ENCODE data around the gene HKDC1. TPM values are rescaled to one million over a fixed set of nuclear protein-coding genes. Genes with fewer than 3 reads are reported as not detected.

The HKDC1 gene
- total RNA-seq, 4 donors from 2014 or later = 26.8 to 39.6 (median 28.0) TPM; not detected in 1

DNA sequence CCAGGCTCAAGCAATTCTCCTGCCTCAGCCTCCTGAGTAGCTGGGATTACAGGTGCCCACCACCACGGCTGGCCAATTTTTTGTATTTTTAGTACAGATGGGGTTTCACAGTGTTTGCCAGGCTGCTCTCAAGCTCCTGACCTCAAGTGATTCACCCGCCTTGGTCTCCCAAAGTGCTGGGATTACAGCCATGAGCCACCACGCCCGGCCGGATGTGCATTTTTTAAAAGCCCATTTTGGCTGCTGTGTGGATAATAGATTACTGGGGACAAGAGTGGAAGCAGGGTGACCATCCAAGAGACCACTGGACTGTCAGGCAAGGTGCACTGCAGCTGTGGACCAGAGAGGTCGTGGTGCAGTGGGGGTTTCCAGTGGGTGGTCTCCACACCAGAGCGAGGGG, 21.4 kb downstream of the HKDC1 start:
- peaks cover 0 to 12% (median 0%) of the 10 kb centered on the region in 4 donors for H3K4me1 ChIP-seq
- no peaks in the 10 kb centered on the region for H3K9me3 ChIP-seq
- intact Hi-C loops (cut with DNase I; ENCODE audit: low total_unique reads) (no loop called here), in situ Hi-C loops (cut with MboI; ENCODE audit: low pct_ligation_motif_present in 1 of 4, low pct_unique_long_range_greater_than_20kb in 1 of 4, low sequenced_read_pairs in 3 of 4) (loop anchor here in 2 of 4 donors (25.0 kb wide), 2 partner anchors 271 to 396 kb away; partner anchors contain the start of gene FAM241B (in 1 of the 2))
- H3K27ac ChIP-seq = no peak overlapping the region
- no peak for TF ChIP-seq CTCF (IDR thresholded peaks at IDR 0.05)
- no peak for TF ChIP-seq POLR2A (IDR thresholded peaks at IDR 0.05)
- no peak for TF ChIP-seq POLR2AphosphoS5 (IDR thresholded peaks at IDR 0.05)
- TF ChIP-seq EP300 (IDR thresholded peaks at IDR 0.05; ENCODE audit: low read depth) = no peak
- no peak for DNase-seq
- no peak overlapping the region for H3K4me3 ChIP-seq
- H3K27me3 ChIP-seq = no peaks in the 10 kb centered on the region
- H3K36me3 ChIP-seq = no peaks in the 10 kb centered on the region
- 59 to 79% methylated on average over 2 to 7 of the region's 7 CpGs for WGBS, 2 donors (ENCODE audit: low coverage in 1 of 2)

GRCh38 chr10:69242040-69242851, 22.1 kb downstream of the HKDC1 start:
- H3K9me3 ChIP-seq = no peaks in the 10 kb centered on the region
- H3K36me3 ChIP-seq = no peaks in the 10 kb centered on the region
- 78 to 87% methylated on average over 2 to 11 of the region's 11 CpGs for WGBS, 2 donors (ENCODE audit: low coverage in 1 of 2)
- no peak overlapping the region for H3K27ac ChIP-seq
- TF ChIP-seq CTCF (IDR thresholded peaks at IDR 0.05) (no peak), POLR2A (IDR thresholded peaks at IDR 0.05) (no peak), POLR2AphosphoS5 (IDR thresholded peaks at IDR 0.05) (no peak), EP300 (IDR thresholded peaks at IDR 0.05; ENCODE audit: low read depth) (no peak)
- no peak overlapping the region for H3K4me3 ChIP-seq
- no peak for DNase-seq
- in situ Hi-C loops (cut with MboI; ENCODE audit: low pct_ligation_motif_present in 1 of 4, low pct_unique_long_range_greater_than_20kb in 1 of 4, low sequenced_read_pairs in 3 of 4) = loop anchor here in 2 of 4 donors (25.0 kb wide), 2 partner anchors 270 to 395 kb away; partner anchors contain the start of gene FAM241B (in 1 of the 2)
- H3K4me1 ChIP-seq = peaks cover 0 to 12% (median 0%) of the 10 kb centered on the region in 4 donors
- no peaks in the 10 kb centered on the region for H3K27me3 ChIP-seq
- intact Hi-C loops (cut with DNase I; ENCODE audit: low total_unique reads) = no loop called here

GRCh38 chr10:69242852-69243212, 22.7 kb downstream of the HKDC1 start:
- TF ChIP-seq POLR2A (IDR thresholded peaks at IDR 0.05) = no peak
- no peak for TF ChIP-seq CTCF (IDR thresholded peaks at IDR 0.05)
- no peak for TF ChIP-seq EP300 (IDR thresholded peaks at IDR 0.05; ENCODE audit: low read depth)
- no peak for TF ChIP-seq POLR2AphosphoS5 (IDR thresholded peaks at IDR 0.05)
- Histone ChIP-seq H3K9me3 (no peaks in the 10 kb centered on the region), H3K27ac (no peak overlapping the region), H3K4me1 (peaks cover 0 to 10% (median 0%) of the 10 kb centered on the region in 4 donors), H3K27me3 (no peaks in the 10 kb centered on the region), H3K36me3 (no peaks in the 10 kb centered on the region), H3K4me3 (no peak overlapping the region)
- DNase-seq = no peak
- in situ Hi-C loops (cut with MboI; ENCODE audit: low pct_ligation_motif_present in 1 of 4, low pct_unique_long_range_greater_than_20kb in 1 of 4, low sequenced_read_pairs in 3 of 4) (loop anchor here in 2 of 4 donors (25.0 kb wide), 2 partner anchors 269 to 394 kb away; partner anchors contain the start of gene FAM241B (in 1 of the 2)), intact Hi-C loops (cut with DNase I; ENCODE audit: low total_unique reads) (no loop called here)
- 80 to 92% methylated on average over 2 to 5 of the region's 5 CpGs for WGBS, 2 donors (ENCODE audit: low coverage in 1 of 2)

DNA sequence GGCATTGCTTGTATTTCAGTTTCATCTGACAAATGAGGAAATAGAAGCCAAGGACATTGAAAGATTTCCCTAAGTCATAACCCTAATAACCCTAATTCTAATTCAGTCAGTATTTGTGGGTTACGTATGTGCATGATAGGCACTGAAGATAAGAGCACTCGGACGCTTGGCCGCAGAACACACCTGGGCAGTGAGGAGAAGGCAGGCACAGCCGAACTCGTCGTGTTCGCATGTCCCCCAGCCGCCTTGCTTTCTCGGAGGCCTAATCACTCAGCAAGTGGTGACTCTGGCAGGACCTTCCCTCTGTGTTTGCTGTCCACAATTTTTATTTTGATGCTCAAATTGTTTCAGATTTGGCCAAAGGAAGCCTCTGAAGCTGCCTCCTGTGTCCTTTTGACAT, 23.7 kb downstream of the HKDC1 start:
- Histone ChIP-seq H3K36me3 (no peaks in the 10 kb centered on the region), H3K4me1 (peaks cover 0 to 8% (median 0%) of the 10 kb centered on the region in 4 donors), H3K27me3 (no peaks in the 10 kb centered on the region), H3K9me3 (no peaks in the 10 kb centered on the region), H3K27ac (no peak overlapping the region), H3K4me3 (no peak overlapping the region)
- DNase-seq = no peak
- WGBS, 2 donors (ENCODE audit: low coverage in 1 of 2) = 96 to 97% methylated on average over 8 to 10 of the region's 10 CpGs
- intact Hi-C loops (cut with DNase I; ENCODE audit: low total_unique reads) = no loop called here
- TF ChIP-seq POLR2AphosphoS5 (IDR thresholded peaks at IDR 0.05) = no peak
- TF ChIP-seq POLR2A (IDR thresholded peaks at IDR 0.05) = no peak
- no peak for TF ChIP-seq CTCF (IDR thresholded peaks at IDR 0.05)
- no peak for TF ChIP-seq EP300 (IDR thresholded peaks at IDR 0.05; ENCODE audit: low read depth)
- in situ Hi-C loops (cut with MboI; ENCODE audit: low pct_ligation_motif_present in 1 of 4, low pct_unique_long_range_greater_than_20kb in 1 of 4, low sequenced_read_pairs in 3 of 4) = loop anchor here in 2 of 4 donors (25.0 kb wide), 2 partner anchors 268 to 393 kb away; partner anchors contain the start of gene FAM241B (in 1 of the 2)
